GM23338 (cell line): ENCODE results near the gene RPS6KC1. TPM values are rescaled to one million over a fixed set of nuclear protein-coding genes. Genes with fewer than 3 reads are reported as not detected.

Experiments
- ATAC-seq: fragments of 200-7000 bp; cut with Tn5 transposase; 3 replicates; pipeline ENCODE4 v1.9.1; 2020
- DNase-seq: peaks from one replicate; pipeline ENCODE4 v3.0.0-alpha.2; 2015; ENCODE audit warnings: low spot score
- H2AFZ ChIP-seq: fragments of 200-600 bp; sonication (generic); 2 replicates; pipeline ENCODE4 v1.8.0; 2016; ENCODE audit warnings: antibody characterized with exemption, mild to moderate bottlenecking, moderate library complexity
- H3F3A ChIP-seq: fragments of 200-600 bp; sonication (generic); replicated peaks from 2 replicates; pipeline ENCODE4 v1.8.0; 2017; ENCODE audit warnings: antibody characterized with exemption, mixed run types, low read depth
- H3K27ac ChIP-seq: fragments of 200-600 bp; sonication (generic); 2 replicates; pipeline ENCODE4 v1.6.1; 2016; ENCODE audit warnings: low read depth
- H3K27me3 ChIP-seq: fragments of 200-600 bp; sonication (generic); 2 replicates; pipeline ENCODE4 v1.8.0; 2016; ENCODE audit warnings: mild to moderate bottlenecking, mixed run types, moderate library complexity; ENCODE audit not compliant: insufficient read depth
- H3K36me3 ChIP-seq: fragments of 200-600 bp; sonication (generic); 2 replicates; pipeline ENCODE4 v1.8.0; 2016; ENCODE audit warnings: mild to moderate bottlenecking; ENCODE audit not compliant: insufficient read depth
- H3K4me1 ChIP-seq: fragments of 200-600 bp; sonication (generic); 2 replicates; pipeline ENCODE4 v1.8.0; 2016; ENCODE audit warnings: mild to moderate bottlenecking, moderate library complexity; ENCODE audit not compliant: insufficient read depth
- H3K4me2 ChIP-seq: fragments of 200-600 bp; sonication (generic); 2 replicates; pipeline ENCODE4 v1.7.1; 2017; ENCODE audit warnings: mixed run types
- H3K4me3 ChIP-seq: fragments of 200-600 bp; sonication (generic); 2 replicates; pipeline ENCODE4 v1.6.1; 2016; ENCODE audit warnings: mixed run types
- H3K79me2 ChIP-seq: fragments of 200-600 bp; sonication (generic); replicated peaks from 2 replicates; pipeline ENCODE4 v1.8.0; 2017; ENCODE audit warnings: mild to moderate bottlenecking; ENCODE audit not compliant: insufficient read depth
- H3K9me2 ChIP-seq: fragments of 200-600 bp; sonication (generic); 2 replicates; pipeline ENCODE4 v1.8.0; 2017; ENCODE audit not compliant: insufficient read depth
- H4K20me1 ChIP-seq: fragments of 200-600 bp; sonication (generic); replicated peaks from 2 replicates; pipeline ENCODE4 v1.8.0; 2017; ENCODE audit warnings: mild to moderate bottlenecking; ENCODE audit not compliant: insufficient read depth
- H3K27ac Mint-ChIP-seq: 2 replicates; pipeline ENCODE4 v1.8.0; 2020; ENCODE audit warnings: inconsistent platforms, mild to moderate bottlenecking, moderate library complexity, mixed read lengths
- H3K27me3 Mint-ChIP-seq: 3 replicates; pipeline ENCODE4 v1.8.0; 2022; ENCODE audit warnings: low read depth, mild to moderate bottlenecking, moderate library complexity, mixed read lengths, inconsistent platforms; ENCODE audit not compliant: insufficient read depth, poor library complexity
- H3K36me3 Mint-ChIP-seq: 3 replicates; pipeline ENCODE4 v1.8.0; 2021; ENCODE audit warnings: low read depth, mild to moderate bottlenecking, inconsistent platforms, moderate library complexity, mixed read lengths
- H3K4me1 Mint-ChIP-seq: 3 replicates; pipeline ENCODE4 v1.8.0; 2020; ENCODE audit warnings: mild to moderate bottlenecking, inconsistent platforms, mixed read lengths
- H3K4me3 Mint-ChIP-seq: 3 replicates; pipeline ENCODE4 v1.8.0; 2021; ENCODE audit warnings: moderate library complexity, mild to moderate bottlenecking, inconsistent platforms, mixed read lengths
- H3K9me3 Mint-ChIP-seq: 3 replicates; pipeline ENCODE4 v1.8.0; 2020; ENCODE audit warnings: moderate library complexity, mild to moderate bottlenecking, inconsistent platforms, mixed read lengths
- CREB1 ChIP-seq: fragments of 250-450 bp; sonication (Bioruptor Pico); IDR thresholded peaks from 2 replicates; pipeline ENCODE4 v1.5.0; 2020; ENCODE audit warnings: low read depth, mild to moderate bottlenecking, moderate library complexity
- CTCF ChIP-seq, 2 experiments: fragments of 200-600 bp in 1 of 2; sonication (generic) in 1 of 2; conservative IDR thresholded peaks; 2 replicates each; pipeline versions ENCODE4 v1.5.1 to v1.6.1; 2016 to 2017; ENCODE audit warnings: antibody characterized with exemption in 2 of 2, low read depth in 2 of 2, mild to moderate bottlenecking in 2 of 2, moderate library complexity in 1 of 2
- ETS1 ChIP-seq: IDR thresholded peaks from 2 replicates; pipeline ENCODE4 v1.6.1; 2016; ENCODE audit warnings: antibody characterized with exemption
- EZH2phosphoT487 ChIP-seq: fragments of 200-600 bp; sonication (generic); IDR thresholded peaks from one replicate; pipeline ENCODE4 v1.8.1; 2018; ENCODE audit warnings: antibody characterized with exemption; ENCODE audit not compliant: unreplicated experiment
- JUNB ChIP-seq: IDR thresholded peaks from one replicate; pipeline ENCODE4 v1.6.1; 2016; ENCODE audit warnings: antibody characterized with exemption; ENCODE audit not compliant: unreplicated experiment
- NANOG ChIP-seq: IDR thresholded peaks from 2 replicates; pipeline ENCODE4 v1.6.1; 2016; ENCODE audit warnings: antibody characterized with exemption, borderline replicate concordance
- POLR2AphosphoS5 ChIP-seq: IDR thresholded peaks from 2 replicates; pipeline ENCODE4 v1.6.1; 2016; ENCODE audit warnings: antibody characterized with exemption, low read depth
- STAT1 ChIP-seq: IDR thresholded peaks from one replicate; pipeline ENCODE4 v1.6.1; 2016; ENCODE audit warnings: antibody characterized with exemption; ENCODE audit not compliant: unreplicated experiment
- polyA plus RNA-seq: library from polyadenylated mRNA; unstranded; fragments of >200 nt; fragmentation: Nextera tagmentation; extraction: Ambion mirVana; gene quantifications from 2 replicates; pipeline ENCODE4 v1.2.1, GENCODE V29; 2016
- total RNA-seq: library from RNA; depleted of rRNA; stranded (reverse); fragments of >200 nt; shearing (Covaris generic); gene quantifications from 2 replicates; pipeline ENCODE4 v1.2.3, GENCODE V29; 2014
- TF ChIP-seq, protein P1 (sequence below): fragments of 250-450 bp; sonication (Bioruptor Pico); IDR thresholded peaks from 2 replicates; pipeline ENCODE4 v1.5.0; 2020; ENCODE audit warnings: mild to moderate bottlenecking, moderate library complexity

RPS6KC1 gene
- total and polyA plus RNA-seq, 2 experiments from 2014 or later = 7.9 to 24.9 TPM

DNA sequence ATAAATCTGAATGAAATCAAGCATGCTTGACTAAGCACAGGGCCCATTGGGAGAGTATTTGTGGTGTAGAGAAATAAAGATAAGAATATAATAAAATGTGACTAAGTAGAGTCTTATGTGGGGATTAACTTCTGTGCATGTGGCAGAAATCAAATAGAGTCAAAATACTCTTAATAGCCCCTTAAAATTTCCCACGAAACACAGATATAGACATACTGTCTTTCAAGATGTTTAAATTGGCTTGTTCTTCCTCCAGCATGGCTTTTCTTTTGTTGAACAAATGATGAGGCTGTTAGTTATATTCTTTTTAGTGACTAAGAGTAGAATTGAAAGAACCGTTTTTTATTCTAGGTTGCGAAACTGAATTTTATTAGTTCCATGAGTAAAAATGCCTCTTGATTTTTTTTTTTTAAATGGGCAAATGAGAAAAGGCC lies 112.3 kb downstream of the RPS6KC1 start (continued):
- TF ChIP-seq, protein P1, sequence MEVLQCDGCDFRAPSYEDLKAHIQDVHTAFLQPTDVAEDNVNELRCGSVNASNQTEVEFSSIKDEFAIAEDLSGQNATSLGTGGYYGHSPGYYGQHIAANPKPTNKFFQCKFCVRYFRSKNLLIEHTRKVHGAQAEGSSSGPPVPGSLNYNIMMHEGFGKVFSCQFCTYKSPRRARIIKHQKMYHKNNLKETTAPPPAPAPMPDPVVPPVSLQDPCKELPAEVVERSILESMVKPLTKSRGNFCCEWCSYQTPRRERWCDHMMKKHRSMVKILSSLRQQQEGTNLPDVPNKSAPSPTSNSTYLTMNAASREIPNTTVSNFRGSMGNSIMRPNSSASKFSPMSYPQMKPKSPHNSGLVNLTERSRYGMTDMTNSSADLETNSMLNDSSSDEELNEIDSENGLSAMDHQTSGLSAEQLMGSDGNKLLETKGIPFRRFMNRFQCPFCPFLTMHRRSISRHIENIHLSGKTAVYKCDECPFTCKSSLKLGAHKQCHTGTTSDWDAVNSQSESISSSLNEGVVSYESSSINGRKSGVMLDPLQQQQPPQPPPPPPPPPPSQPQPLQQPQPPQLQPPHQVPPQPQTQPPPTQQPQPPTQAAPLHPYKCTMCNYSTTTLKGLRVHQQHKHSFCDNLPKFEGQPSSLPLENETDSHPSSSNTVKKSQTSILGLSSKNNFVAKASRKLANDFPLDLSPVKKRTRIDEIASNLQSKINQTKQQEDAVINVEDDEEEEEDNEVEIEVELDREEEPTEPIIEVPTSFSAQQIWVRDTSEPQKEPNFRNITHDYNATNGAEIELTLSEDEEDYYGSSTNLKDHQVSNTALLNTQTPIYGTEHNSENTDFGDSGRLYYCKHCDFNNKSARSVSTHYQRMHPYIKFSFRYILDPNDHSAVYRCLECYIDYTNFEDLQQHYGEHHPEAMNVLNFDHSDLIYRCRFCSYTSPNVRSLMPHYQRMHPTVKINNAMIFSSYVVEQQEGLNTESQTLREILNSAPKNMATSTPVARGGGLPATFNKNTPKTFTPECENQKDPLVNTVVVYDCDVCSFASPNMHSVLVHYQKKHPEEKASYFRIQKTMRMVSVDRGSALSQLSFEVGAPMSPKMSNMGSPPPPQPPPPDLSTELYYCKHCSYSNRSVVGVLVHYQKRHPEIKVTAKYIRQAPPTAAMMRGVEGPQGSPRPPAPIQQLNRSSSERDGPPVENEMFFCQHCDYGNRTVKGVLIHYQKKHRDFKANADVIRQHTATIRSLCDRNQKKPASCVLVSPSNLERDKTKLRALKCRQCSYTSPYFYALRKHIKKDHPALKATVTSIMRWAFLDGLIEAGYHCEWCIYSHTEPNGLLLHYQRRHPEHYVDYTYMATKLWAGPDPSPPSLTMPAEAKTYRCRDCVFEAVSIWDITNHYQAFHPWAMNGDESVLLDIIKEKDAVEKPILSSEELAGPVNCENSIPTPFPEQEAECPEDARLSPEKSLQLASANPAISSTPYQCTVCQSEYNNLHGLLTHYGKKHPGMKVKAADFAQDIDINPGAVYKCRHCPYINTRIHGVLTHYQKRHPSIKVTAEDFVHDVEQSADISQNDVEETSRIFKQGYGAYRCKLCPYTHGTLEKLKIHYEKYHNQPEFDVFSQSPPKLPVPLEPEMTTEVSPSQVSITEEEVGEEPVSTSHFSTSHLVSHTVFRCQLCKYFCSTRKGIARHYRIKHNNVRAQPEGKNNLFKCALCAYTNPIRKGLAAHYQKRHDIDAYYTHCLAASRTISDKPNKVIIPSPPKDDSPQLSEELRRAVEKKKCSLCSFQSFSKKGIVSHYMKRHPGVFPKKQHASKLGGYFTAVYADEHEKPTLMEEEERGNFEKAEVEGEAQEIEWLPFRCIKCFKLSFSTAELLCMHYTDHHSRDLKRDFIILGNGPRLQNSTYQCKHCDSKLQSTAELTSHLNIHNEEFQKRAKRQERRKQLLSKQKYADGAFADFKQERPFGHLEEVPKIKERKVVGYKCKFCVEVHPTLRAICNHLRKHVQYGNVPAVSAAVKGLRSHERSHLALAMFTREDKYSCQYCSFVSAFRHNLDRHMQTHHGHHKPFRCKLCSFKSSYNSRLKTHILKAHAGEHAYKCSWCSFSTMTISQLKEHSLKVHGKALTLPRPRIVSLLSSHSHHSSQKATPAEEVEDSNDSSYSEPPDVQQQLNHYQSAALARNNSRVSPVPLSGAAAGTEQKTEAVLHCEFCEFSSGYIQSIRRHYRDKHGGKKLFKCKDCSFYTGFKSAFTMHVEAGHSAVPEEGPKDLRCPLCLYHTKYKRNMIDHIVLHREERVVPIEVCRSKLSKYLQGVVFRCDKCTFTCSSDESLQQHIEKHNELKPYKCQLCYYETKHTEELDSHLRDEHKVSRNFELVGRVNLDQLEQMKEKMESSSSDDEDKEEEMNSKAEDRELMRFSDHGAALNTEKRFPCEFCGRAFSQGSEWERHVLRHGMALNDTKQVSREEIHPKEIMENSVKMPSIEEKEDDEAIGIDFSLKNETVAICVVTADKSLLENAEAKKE = no peak

- Histone ChIP-seq H3K4me1 (no peaks in the 10 kb centered on the region), H3K4me2 (no peak overlapping the region), H4K20me1 (no peaks in the 10 kb centered on the region), H3K27ac (no peak overlapping the region), H3K4me3 (no peak overlapping the region), H3K27me3 (no peaks in the 10 kb centered on the region), H3K79me2 (no peaks in the 10 kb centered on the region), H3K36me3 (no peaks in the 10 kb centered on the region), H2AFZ (no peak overlapping the region), H3F3A (no peaks in the 10 kb centered on the region), H3K9me2 (no peaks in the 10 kb centered on the region)
- Mint-ChIP-seq H3K4me3 (no peak overlapping the region), H3K9me3 (peaks cover 4% of the 10 kb centered on the region; the same call in 1 of the 3 replicates), H3K36me3 (peaks cover 6% of the 10 kb centered on the region; the same call in 1 of the 3 replicates), H3K4me1 (no peaks in the 10 kb centered on the region), H3K27ac (no peak overlapping the region), H3K27me3 (peaks cover 2% of the 10 kb centered on the region)
- ATAC-seq (no peak), DNase-seq (no peak)
- TF ChIP-seq NANOG = no peak
- TF ChIP-seq CREB1 (CRISPR knock-in tag) = no peak
- TF ChIP-seq CTCF (conservative IDR thresholded peaks at IDR 0.05; ENCODE audit: low read depth in 2 of 2) = no peak
- no peak for TF ChIP-seq STAT1
- no peak for TF ChIP-seq ETS1
- TF ChIP-seq JUNB = no peak
- no peak for TF ChIP-seq EZH2phosphoT487
- no peak for TF ChIP-seq POLR2AphosphoS5
Measured at GRCh38 chr1:213164561-213164960, 113.5 kb downstream of the RPS6KC1 start.
